ENCODE measurements around the gene RNF112.

RNF112 gene

GRCh38 chr17:19388791-19389785 is 21.9 kb upstream of the RNF112 start:
- DNase-seq (ENCODE audit: low spot score), result no peak

- no peak for DNase-seq (ENCODE audit: low spot score)
Measured at GRCh38 chr17:19390951-19391350, 20.1 kb upstream of the RNF112 start.

- no peak for DNase-seq (ENCODE audit: low spot score)
Measured at GRCh38 chr17:19391432-19391831, 19.6 kb upstream of the RNF112 start.

GRCh38 chr17:19392303-19392702 is 18.7 kb upstream of the RNF112 start:
- no peak for DNase-seq (ENCODE audit: low spot score)

- no peak for DNase-seq (ENCODE audit: low spot score)
Measured at GRCh38 chr17:19397556-19398041, 13.4 kb upstream of the RNF112 start.

- no peak for DNase-seq (ENCODE audit: low spot score)
Measured at GRCh38 chr17:19398301-19399181, 12.5 kb upstream of the RNF112 start.

- no peak for DNase-seq (ENCODE audit: low spot score)
Measured at GRCh38 chr17:19399750-19400450, 11.1 kb upstream of the RNF112 start.

- DNase-seq (ENCODE audit: low spot score), result no peak
Measured at GRCh38 chr17:19401321-19402010, 9.6 kb upstream of the RNF112 start.

- no peak for DNase-seq (ENCODE audit: low spot score)
Measured at GRCh38 chr17:19402171-19402570, 8.9 kb upstream of the RNF112 start.

- DNase-seq (ENCODE audit: low spot score), result no peak
Measured at GRCh38 chr17:19403021-19403420, 8.0 kb upstream of the RNF112 start.

- DNase-seq (ENCODE audit: low spot score), result no peak
Measured at GRCh38 chr17:19404264-19404663, 6.8 kb upstream of the RNF112 start.

- DNase-seq (ENCODE audit: low spot score), result no peak
Measured at GRCh38 chr17:19405114-19405513, 5.9 kb upstream of the RNF112 start.

GRCh38 chr17:19407601-19408345 is 3.3 kb upstream of the RNF112 start:
- no peak for DNase-seq (ENCODE audit: low spot score)

- DNase-seq (ENCODE audit: low spot score), result no peak
Measured at GRCh38 chr17:19408346-19408710, 2.7 kb upstream of the RNF112 start.

GRCh38 chr17:19409066-19409465 is 2.0 kb upstream of the RNF112 start:
- DNase-seq (ENCODE audit: low spot score), result no peak

GRCh38 chr17:19409509-19409908 is 1.5 kb upstream of the RNF112 start:
- peak; percentile 70 for DNase-seq (ENCODE audit: low spot score)

GRCh38 chr17:19410091-19410490 is 941 bp upstream of the RNF112 start:
- DNase-seq (ENCODE audit: low spot score), result no peak

- DNase-seq (ENCODE audit: low spot score), result no peak
Measured at GRCh38 chr17:19411631-19412030, 599 bp downstream of the RNF112 start.

GRCh38 chr17:19412510-19412909 is 1.5 kb downstream of the RNF112 start:
- no peak for DNase-seq (ENCODE audit: low spot score)

- no peak for DNase-seq (ENCODE audit: low spot score)
Measured at GRCh38 chr17:19412984-19413383, 2.0 kb downstream of the RNF112 start.

GRCh38 chr17:19413761-19414160 is 2.7 kb downstream of the RNF112 start:
- no peak for DNase-seq (ENCODE audit: low spot score)
